Renal pelvis (tissue), 4 donors: ENCODE results near the gene SSC5D. TPM values are rescaled to one million over a fixed set of nuclear protein-coding genes. Genes with fewer than 3 reads are reported as not detected.

Experiments used
- DNase-seq: peaks from one replicate; pipeline ENCODE4 v3.0.0-alpha.2; 2013
- polyA plus RNA-seq, 3 donors: library from polyadenylated mRNA; unstranded; fragments of 120-200 nt; gene quantifications; one replicate each; pipeline ENCODE4 v1.2.1, GENCODE V29; 2013; ENCODE audit not compliant: insufficient read length in 3 of 3

The SSC5D gene
- polyA plus RNA-seq, 3 donors: 1.6 to 4.1 (median 2.1) TPM

DNA sequence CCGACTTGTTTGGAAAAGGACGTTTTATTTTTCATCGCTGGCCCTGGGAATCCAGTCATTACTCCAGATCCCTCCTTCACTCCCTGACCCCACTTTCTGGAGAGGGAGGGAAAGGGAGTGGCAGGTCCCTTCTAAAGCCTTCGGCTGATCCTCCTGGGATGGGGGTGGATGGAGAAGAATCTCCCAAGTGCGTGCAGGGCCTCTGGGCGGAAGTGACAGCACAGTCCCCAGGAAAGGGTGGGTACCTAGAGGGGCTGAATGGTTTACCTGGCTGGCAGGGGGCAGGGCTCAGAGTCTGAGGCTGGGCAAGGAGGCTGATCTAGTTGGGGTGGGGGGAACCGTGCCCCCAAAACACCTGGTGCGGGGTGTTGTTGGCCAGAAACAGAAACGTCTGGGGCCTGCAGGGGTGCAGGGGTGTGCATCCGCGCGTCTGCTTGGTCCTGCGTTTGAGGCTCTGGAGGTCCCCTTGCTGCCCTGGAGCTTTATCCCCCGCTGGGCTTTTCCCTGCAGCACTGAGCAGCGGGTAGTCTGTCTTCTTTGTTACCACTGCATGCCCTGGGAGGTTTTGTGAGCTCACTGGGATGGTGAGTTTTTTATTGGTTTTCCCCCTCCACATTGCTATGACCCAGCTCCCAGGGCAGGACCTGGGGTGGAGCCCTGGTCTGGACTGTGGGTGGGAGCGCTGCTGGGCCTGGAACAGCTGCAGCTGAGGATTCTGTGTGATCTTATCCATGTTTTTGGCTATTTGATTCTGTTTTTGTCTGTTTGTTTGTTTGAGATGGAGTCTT, 14.8 kb upstream of the SSC5D start:
- DNase-seq: no peak

DNA sequence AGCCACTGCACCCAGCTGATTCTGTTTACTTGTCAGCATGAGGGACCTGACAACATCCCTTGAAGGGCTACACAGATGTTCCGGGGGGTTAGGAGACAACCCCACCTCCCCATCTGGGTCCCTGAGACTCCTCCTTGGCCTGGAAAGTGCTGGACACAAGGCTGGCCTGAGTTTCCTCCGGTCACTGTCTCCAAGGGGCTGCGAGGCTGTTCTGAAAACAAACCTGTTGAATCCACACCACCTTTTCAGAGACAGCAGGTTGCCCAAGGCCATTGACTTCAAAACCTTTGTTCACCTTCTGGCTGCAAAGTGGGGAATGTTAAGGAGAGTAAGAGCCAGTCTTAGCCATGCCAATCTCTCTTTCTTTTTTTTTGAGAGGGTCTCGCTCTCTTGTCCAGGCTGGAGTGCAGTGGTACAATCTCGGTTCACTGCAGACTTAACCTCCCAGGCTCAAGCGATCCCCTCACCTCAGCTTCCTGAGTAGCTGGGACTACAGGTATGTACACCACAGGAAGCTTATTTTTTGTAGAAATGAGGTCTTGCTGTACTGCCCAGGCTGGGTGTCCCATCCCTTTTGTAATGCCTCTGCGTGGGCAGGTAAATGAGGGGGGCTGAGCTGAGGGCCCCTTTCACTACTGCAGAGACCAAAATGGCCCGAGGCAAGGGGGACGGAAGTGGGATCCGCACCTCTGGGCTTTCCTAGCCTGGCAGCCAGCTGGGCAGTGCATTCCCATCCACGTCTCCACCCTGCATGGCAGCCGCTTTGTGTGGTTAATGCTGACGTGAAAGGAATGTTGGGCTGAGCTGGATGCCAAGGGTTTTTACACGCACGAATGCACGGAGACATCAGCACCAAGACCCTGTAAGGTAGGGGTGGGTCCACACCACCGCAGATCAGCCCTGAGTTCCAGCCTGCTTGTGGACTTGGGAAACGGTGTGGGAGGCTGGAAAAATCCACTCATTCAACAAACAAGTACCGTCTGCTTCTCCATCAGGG, 13.7 kb upstream of the SSC5D start:
- peak; percentile 69 for DNase-seq

GRCh38 chr19:55476100-55476775, 12.0 kb upstream of the SSC5D start, which contains the start of gene ZNF628:
Gene ZNF628, plus strand, starts transcription at chr19:55476617. Its CDS starts 3,294 bp downstream, at chr19:55479911.
- DNase-seq: peak; percentile 99

DNA sequence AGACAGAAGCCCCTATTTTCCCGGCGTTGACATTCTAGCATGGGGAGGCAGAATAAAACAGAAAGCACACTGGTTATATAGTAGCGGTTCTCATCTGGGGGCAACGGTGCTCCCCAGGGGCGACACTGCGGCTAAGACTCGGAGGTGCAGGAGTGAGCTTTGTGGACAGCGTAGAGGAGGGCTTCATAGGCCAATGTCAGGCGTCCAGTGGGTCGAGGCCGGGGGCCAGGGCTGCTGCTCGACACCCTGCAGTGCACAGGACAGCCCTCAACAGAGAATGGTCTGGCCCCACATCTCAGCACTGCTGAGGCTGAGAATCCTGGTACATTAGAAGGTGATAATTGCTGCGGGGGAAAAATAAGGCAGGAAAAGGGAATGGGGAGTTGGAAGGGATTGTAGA, 10.3 kb upstream of the SSC5D start:
- no peak for DNase-seq

DNA sequence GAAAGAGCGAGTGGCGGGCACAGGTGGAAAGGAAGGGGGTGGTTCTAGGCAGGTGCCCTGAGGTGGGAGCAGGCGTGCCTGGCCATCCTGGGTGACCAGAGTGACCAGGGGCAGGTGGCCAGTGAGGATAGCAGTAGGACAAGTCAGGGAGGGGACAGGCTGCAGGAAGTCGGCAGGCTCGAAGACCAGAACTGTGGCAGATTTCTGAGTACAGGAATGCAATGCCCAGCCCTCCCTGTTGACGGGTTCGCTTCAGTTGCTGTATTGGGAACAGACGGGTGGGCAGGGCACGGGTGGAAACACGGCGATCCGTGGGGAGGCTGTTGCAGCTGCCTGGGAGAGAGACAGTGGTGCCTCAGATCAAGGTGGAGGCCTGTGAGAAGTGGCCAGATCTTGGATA, 9.9 kb upstream of the SSC5D start:
- DNase-seq: no peak

- no peak for DNase-seq
These were observed 9.2 kb upstream of the SSC5D start for GRCh38 chr19:55479045-55479444.

- DNase-seq: no peak
These were observed 8.6 kb upstream of the SSC5D start for GRCh38 chr19:55479451-55480230.

GRCh38 chr19:55481148-55481793, 7.0 kb upstream of the SSC5D start:
- no peak for DNase-seq

GRCh38 chr19:55481794-55482155, 6.5 kb upstream of the SSC5D start:
- no peak for DNase-seq

- no peak for DNase-seq
These were observed 5.9 kb upstream of the SSC5D start for GRCh38 chr19:55482156-55482961.

DNA sequence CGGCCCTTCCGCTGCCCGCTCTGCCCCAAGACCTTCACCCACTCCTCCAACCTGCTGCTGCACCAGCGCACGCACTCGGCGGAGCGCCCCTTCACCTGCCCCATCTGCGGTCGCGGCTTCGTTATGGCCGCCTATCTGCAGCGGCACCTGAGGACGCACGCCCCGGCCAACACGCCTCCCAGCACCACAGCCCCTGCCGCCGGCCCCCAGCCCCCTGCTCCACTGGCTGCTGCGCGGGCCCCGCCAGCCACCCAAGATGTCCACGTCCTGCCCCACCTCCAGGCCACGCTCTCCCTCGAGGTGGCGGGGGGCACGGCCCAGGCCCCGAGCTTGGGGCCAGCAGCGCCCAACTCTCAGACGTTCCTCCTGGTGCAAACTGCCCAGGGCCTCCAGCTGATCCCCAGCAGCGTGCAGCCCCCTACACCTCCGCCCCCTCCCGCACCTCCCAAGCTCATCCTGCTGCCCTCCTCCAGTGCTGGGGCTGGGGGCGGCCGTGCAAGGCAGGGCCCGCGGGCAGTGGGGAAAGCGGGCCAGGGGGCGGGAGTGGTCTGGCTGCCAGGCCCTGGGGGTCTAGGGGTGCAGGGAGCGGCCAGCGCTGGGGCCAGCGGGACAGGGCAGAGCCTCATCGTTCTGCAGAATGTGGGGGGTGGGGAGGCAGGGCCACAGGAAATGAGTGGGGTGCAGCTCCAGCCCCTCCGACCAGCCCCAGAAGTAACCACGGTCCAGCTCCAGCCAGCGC, 5.1 kb upstream of the SSC5D start:
- no peak for DNase-seq

DNA sequence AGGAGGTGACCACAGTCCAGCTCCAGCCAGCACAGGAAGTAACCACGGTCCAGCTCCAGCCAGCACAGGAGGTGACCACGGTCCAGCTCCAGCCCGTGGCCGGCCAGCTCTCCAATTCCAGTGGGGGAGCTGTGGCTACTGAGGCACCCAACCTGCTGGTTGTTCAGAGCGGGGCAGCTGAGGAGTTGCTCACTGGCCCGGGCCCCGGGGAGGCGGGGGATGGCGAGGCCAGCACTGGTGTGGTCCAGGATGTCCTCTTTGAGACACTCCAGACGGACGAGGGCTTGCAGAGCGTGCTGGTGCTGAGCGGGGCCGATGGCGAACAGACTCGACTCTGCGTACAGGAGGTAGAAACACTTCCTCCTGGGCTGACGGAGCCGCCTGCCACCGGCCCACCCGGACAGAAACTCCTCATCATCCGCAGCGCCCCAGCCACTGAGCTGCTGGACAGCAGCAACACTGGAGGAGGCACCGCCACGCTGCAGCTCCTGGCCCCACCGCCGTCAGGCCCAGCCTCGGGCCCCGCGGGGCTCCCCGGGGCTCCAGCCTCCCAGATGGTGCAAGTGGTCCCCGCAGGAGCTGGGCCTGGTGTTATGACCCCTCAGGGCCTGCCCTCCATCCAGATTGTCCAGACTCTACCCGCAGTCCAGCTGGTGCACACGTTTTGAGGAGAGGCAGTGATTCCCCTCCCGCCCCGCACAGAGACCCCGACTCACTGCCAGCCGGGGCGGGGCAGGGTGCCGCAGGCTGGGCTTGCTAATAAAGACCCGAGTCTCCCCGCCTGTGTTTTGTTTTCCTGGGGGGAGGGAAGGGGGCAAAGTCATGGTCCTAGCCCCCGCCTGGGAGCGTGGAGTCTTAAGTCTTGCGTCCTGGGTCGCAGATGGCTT, 4.3 kb upstream of the SSC5D start:
- DNase-seq: no peak

GRCh38 chr19:55484593-55485438, 3.4 kb upstream of the SSC5D start, which contains the start of gene NAT14:
Gene NAT14, plus strand, starts transcription at chr19:55485188. Its CDS starts 521 bp downstream, at chr19:55485709.
- peak; percentile 78 for DNase-seq

DNA sequence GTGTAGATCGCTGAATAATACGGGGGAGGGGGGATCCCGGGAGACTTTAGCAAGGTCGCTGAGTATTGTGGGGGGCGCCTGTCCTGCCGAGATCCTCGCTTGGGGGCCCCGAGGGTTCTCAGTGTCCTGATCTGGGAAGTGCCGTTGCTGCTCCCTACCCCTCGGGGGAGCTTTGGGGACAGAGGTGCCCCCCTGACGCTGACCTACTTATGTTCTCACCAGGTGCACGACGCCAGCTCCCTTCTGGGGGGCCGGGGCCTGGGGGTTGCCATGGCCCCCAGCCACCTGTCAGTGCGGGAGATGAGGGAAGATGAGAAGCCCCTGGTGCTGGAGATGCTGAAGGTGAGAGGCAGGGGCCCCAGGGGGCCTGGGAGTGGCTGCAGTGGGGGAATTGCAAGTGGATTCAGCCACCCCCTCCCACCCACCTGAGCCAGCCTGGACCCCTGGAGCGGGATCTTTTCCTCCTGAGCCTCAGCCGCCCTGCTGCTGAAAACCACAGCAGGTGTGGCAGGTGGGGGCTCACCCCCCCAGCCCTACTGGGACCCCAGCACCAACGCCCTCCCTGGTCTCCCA, 2.7 kb upstream of the SSC5D start:
- DNase-seq: no peak

DNA sequence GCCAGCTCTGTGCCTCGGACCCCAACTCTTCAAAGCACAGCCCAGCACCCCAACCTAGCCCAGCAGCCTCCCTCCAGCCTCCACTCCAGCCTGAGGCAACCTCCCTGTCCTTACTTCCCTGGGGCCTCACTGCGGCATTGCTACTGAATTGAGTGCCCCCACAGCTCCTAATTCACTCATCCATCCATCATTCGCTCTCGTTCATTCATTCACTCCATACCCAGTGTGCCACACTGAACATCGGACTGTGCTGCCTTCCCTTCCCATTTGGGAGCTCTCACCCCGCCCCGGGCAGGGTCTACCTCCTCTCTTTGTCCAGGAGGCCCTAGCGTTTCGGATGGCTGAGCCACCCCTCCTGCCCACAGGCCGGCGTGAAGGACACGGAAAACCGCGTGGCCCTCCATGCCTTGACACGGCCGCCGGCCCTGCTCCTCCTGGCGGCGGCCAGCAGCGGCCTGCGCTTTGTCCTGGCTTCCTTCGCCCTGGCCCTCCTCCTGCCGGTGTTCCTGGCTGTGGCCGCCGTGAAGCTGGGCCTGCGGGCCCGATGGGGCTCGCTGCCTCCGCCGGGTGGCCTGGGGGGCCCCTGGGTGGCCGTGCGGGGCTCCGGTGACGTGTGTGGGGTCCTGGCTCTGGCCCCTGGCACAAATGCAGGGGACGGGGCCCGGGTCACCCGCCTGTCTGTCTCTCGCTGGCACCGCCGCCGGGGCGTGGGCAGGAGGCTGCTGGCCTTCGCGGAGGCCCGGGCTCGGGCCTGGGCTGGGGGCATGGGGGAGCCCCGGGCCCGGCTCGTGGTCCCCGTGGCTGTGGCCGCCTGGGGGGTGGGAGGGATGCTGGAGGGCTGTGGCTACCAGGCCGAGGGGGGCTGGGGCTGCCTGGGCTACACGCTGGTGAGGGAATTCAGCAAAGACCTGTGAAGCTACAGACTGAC, 1.9 kb upstream of the SSC5D start:
- DNase-seq: no peak
